SK-N-SH (cell line): ENCODE data around the gene ARHGEF18. TPM values are rescaled to one million over a fixed set of nuclear protein-coding genes. Genes with fewer than 3 reads are reported as not detected.

Source experiments
- CTCF ChIA-PET: fragments of 300-600, 350-600 bp; formaldehyde crosslinking; extraction: SDS; loops from one replicate; lab custom pipeline; 2021; lab: Yijun Ruan, JAX
- POLR2A ChIA-PET: fragments of 350-600 bp; sonication (Branson Sonifier 250); formaldehyde crosslinking; extraction: SDS; loops from one replicate; lab custom pipeline; 2020; ENCODE audit warnings: antibody characterized with exemption, inconsistent platforms; lab: Yijun Ruan, JAX
- DNase-seq: peaks from one replicate; pipeline ENCODE4 v3.0.0; 2012
- H2AFZ ChIP-seq: fragments of 200-600 bp; sonication (generic); 2 replicates; pipeline ENCODE4 v1.8.1; 2016; ENCODE audit warnings: antibody characterized with exemption, mild to moderate bottlenecking, low read depth
- H3F3A ChIP-seq: fragments of 200-600 bp; sonication (generic); replicated peaks from 2 replicates; pipeline ENCODE3; 2016; ENCODE audit warnings: antibody characterized with exemption, mild to moderate bottlenecking; ENCODE audit not compliant: insufficient read depth
- H3K27ac ChIP-seq, 2 experiments: fragments of 200-500 bp in 1 of 2; fragments of 200-600 bp in 1 of 2; sonication (Bioruptor generic) in 1 of 2; sonication (generic), shearing (Covaris generic) in 1 of 2; 2 replicates each; pipeline versions ENCODE4 v1.5.1 to v1.6.1; 2014 to 2016; ENCODE audit warnings: low read depth in 2 of 2, inconsistent platforms in 1 of 2, low read length in 1 of 2, mild to moderate bottlenecking in 1 of 2, mixed read lengths in 1 of 2
- H3K27me3 ChIP-seq: fragments of 200-600 bp; sonication (generic), shearing (Covaris generic); 2 replicates; pipeline ENCODE4 v1.6.1; 2016; ENCODE audit warnings: mixed run types; ENCODE audit not compliant: insufficient read depth
- H3K36me3 ChIP-seq, 2 experiments: fragments of 200-500 bp in 1 of 2; fragments of 200-600 bp in 1 of 2; sonication (Bioruptor generic) in 1 of 2; sonication (generic) in 1 of 2; replicated peaks in 1 of 2; 2 replicates each; pipeline versions ENCODE3 to v1.5.1; 2014 to 2016; ENCODE audit warnings: low read length in 1 of 2, mild to moderate bottlenecking in 1 of 2; ENCODE audit not compliant: insufficient read depth in 2 of 2, control insufficient read depth in 1 of 2
- H3K4me1 ChIP-seq, 2 experiments: fragments of 200-500 bp in 1 of 2; fragments of 200-600 bp in 1 of 2; sonication (Bioruptor generic) in 1 of 2; sonication (generic), shearing (Covaris generic) in 1 of 2; 2 replicates each; pipeline versions ENCODE4 v1.5.1 to v1.6.1; 2014 to 2016; ENCODE audit warnings: low read depth in 1 of 2, low read length in 1 of 2, mixed run types in 1 of 2; ENCODE audit not compliant: insufficient read depth in 2 of 2, control insufficient read depth in 1 of 2
- H3K4me2 ChIP-seq: fragments of 200-600 bp; sonication (generic), shearing (Covaris generic); 2 replicates; pipeline ENCODE4 v1.6.1; 2017; ENCODE audit warnings: mixed run types
- H3K4me3 ChIP-seq, 2 experiments: fragments of 200-500 bp in 1 of 2; fragments of 200-600 bp in 1 of 2; sonication (Bioruptor generic) in 1 of 2; sonication (generic), shearing (Covaris generic) in 1 of 2; 2 replicates each; pipeline versions ENCODE4 v1.5.1 to v1.8.1; 2014 to 2016; ENCODE audit warnings: low read depth in 2 of 2, inconsistent platforms in 1 of 2, low read length in 1 of 2, mild to moderate bottlenecking in 1 of 2, mixed read lengths in 1 of 2, moderate library complexity in 1 of 2
- H3K79me2 ChIP-seq: fragments of 200-600 bp; sonication (generic); 2 replicates; pipeline ENCODE4 v1.8.1; 2017; ENCODE audit warnings: mild to moderate bottlenecking; ENCODE audit not compliant: insufficient read depth
- H3K9ac ChIP-seq: fragments of 200-600 bp; sonication (generic); 2 replicates; pipeline ENCODE4 v1.6.1; 2017; ENCODE audit warnings: mixed run types
- H3K9me2 ChIP-seq: fragments of 200-600 bp; sonication (generic); 2 replicates; pipeline ENCODE4 v1.6.1; 2017; ENCODE audit warnings: mixed run types
- H3K9me3 ChIP-seq: fragments of 200-600 bp; sonication (generic); 2 replicates; pipeline ENCODE4 v1.6.1; 2017; ENCODE audit warnings: mixed run types, mild to moderate bottlenecking, moderate library complexity
- H4K20me1 ChIP-seq: fragments of 200-600 bp; sonication (generic); 2 replicates; pipeline ENCODE4 v1.6.1; 2017; ENCODE audit warnings: mild to moderate bottlenecking, mixed run types; ENCODE audit not compliant: insufficient read depth
- EP300 ChIP-seq, 2 experiments: IDR thresholded peaks; 2 replicates each; pipeline versions ENCODE4 v1.4.0 to v1.6.1; 2012; ENCODE audit warnings: borderline replicate concordance in 1 of 2, low read depth in 1 of 2, low read length in 1 of 2
- GATA2 ChIP-seq: sonication (generic); formaldehyde crosslinking; IDR thresholded peaks from 2 replicates; pipeline ENCODE4 v1.5.0; 2020; ENCODE audit warnings: mild to moderate bottlenecking, missing genetic modification reagents
- JUND ChIP-seq: IDR thresholded peaks from 2 replicates; pipeline ENCODE4 v1.4.0; 2012
- MAX ChIP-seq: IDR thresholded peaks from 2 replicates; pipeline ENCODE4 v1.4.0; 2012; ENCODE audit warnings: low read depth
- MEF2A ChIP-seq: IDR thresholded peaks from 2 replicates; pipeline ENCODE4 v1.4.0; 2012; ENCODE audit warnings: low read depth, borderline replicate concordance
- NFIC ChIP-seq: IDR thresholded peaks from 2 replicates; pipeline ENCODE4 v1.4.0; 2012; ENCODE audit warnings: borderline replicate concordance
- RAD21 ChIP-seq: IDR thresholded peaks from 2 replicates; pipeline ENCODE4 v1.6.1; 2012; ENCODE audit warnings: mild to moderate bottlenecking, low read length
- REST ChIP-seq: IDR thresholded peaks from 2 replicates; pipeline ENCODE4 v1.6.1; 2012; ENCODE audit warnings: mild to moderate bottlenecking, low read depth, low read length, moderate library complexity
- RXRA ChIP-seq: IDR thresholded peaks from 2 replicates; pipeline ENCODE4 v1.4.0; 2012; ENCODE audit warnings: low read depth, mild to moderate bottlenecking, borderline replicate concordance
- SMC3 ChIP-seq: IDR thresholded peaks from 2 replicates; pipeline ENCODE4 v1.6.1; 2012; ENCODE audit warnings: low read depth, low read length, improper control_type of control experiment
- TAF1 ChIP-seq: IDR thresholded peaks from 2 replicates; pipeline ENCODE4 v1.6.1; 2012; ENCODE audit warnings: low read depth, mild to moderate bottlenecking, low read length, moderate library complexity, borderline replicate concordance
- TCF12 ChIP-seq: IDR thresholded peaks from 2 replicates; pipeline ENCODE4 v1.4.0; 2012
- TEAD4 ChIP-seq: IDR thresholded peaks from 2 replicates; pipeline ENCODE4 v1.4.0; 2012; ENCODE audit warnings: mild to moderate bottlenecking, borderline replicate concordance; ENCODE audit not compliant: insufficient read depth
- USF1 ChIP-seq: IDR thresholded peaks from 2 replicates; pipeline ENCODE4 v1.4.0; 2012; ENCODE audit warnings: low read depth, borderline replicate concordance
- USF2 ChIP-seq: fragments of 150-350 bp; IDR thresholded peaks from 2 replicates; pipeline ENCODE4 v1.6.1; 2017; ENCODE audit warnings: antibody characterized with exemption, low read length, low read depth, borderline replicate concordance
- ZBTB33 ChIP-seq: IDR thresholded peaks from 2 replicates; pipeline ENCODE4 v1.4.0; 2012; ENCODE audit warnings: low read depth, borderline replicate concordance
- WGBS: methylation state at CpG from one replicate; pipeline ENCODE4 v1.1.6; 2017; ENCODE audit warnings: low lambda C conversion rate; 5-methylcytosine and 5-hydroxymethylcytosine counted together
- polyA plus RNA-seq, 3 experiments: library from polyadenylated mRNA; depleted of rRNA; stranded (reverse); fragments of >200 nt; gene quantifications; 2 replicates each; pipeline ENCODE4 v1.2.3, GENCODE V29; 2012

ARHGEF18 gene
- polyA plus RNA-seq, 1 of the 3 experiments (the other 2 are of a cell fraction), result 11.7 TPM

GRCh38 chr19:7333198-7334118 lies 15.3 kb upstream of the ARHGEF18 start:
- Histone ChIP-seq H4K20me1 (no peaks in the 10 kb centered on the region), H3K27ac (no peak overlapping the region), H3K9me3 (no peaks in the 10 kb centered on the region), H2AFZ (no peak overlapping the region), H3K4me2 (no peak overlapping the region), H3K9ac (no peak overlapping the region), H3K36me3 (no peaks in the 10 kb centered on the region), H3F3A (no peaks in the 10 kb centered on the region), H3K9me2 (no peaks in the 10 kb centered on the region), H3K79me2 (no peaks in the 10 kb centered on the region), H3K27me3 (peaks cover 12% of the 10 kb centered on the region; the same call in 1 of the 2 replicates), H3K4me3 (no peak overlapping the region), H3K4me1 (no peaks in the 10 kb centered on the region)
- ChIA-PET CTCF (no interaction called here), POLR2A (no interaction called here)
- no peak for DNase-seq
- 26% methylated on average over 10 of the region's 17 CpGs for WGBS
- TF ChIP-seq RAD21 (no peak), REST (no peak), USF1 (no peak), JUND (no peak), SMC3 (no peak), RXRA (no peak), TCF12 (no peak), GATA2 (CRISPR knock-in tag) (no peak), MAX (no peak), NFIC (no peak), ZBTB33 (no peak), TAF1 (no peak), TEAD4 (no peak), MEF2A (no peak), USF2 (no peak), EP300 (IDR thresholded peaks at IDR 0.05; ENCODE audit: borderline replicate concordance in 1 of 2, low read depth in 1 of 2, low read length in 1 of 2) (no peak)
